ENCODE results near the gene CFAP43.

GRCh38 chr10:104253106-104253505, 20.9 kb upstream of the CFAP43 start:
- TF ChIP-seq RFX5 (IDR thresholded peaks at IDR 0.05; ENCODE audit: borderline replicate concordance, low read depth, low read length) (no peak), EZH2 (IDR thresholded peaks at IDR 0.05; ENCODE audit: low read depth, low read length, severe bottlenecking) (no peak), POLR2AphosphoS5 (IDR thresholded peaks at IDR 0.05; ENCODE audit: low read depth, low read length) (no peak), CHD2 (IDR thresholded peaks at IDR 0.05; ENCODE audit: low read length) (no peak), RBBP5 (IDR thresholded peaks at IDR 0.05; ENCODE audit: borderline replicate concordance, low read depth, low read length) (no peak), CTCF (IDR thresholded peaks at IDR 0.05; ENCODE audit: control extremely low read depth in 1 of 3, insufficient read depth in 1 of 3, low read depth in 1 of 3, low read length in 3 of 3) (no peak), GABPA (IDR thresholded peaks at IDR 0.05; ENCODE audit: borderline replicate concordance, insufficient read depth, low read length) (no peak), RXRA (IDR thresholded peaks at IDR 0.05; ENCODE audit: insufficient read depth, low read depth, low read length) (no peak), CBX5 (IDR thresholded peaks at IDR 0.05; ENCODE audit: low read depth, low read length) (no peak), EP300 (IDR thresholded peaks at IDR 0.05; ENCODE audit: borderline replicate concordance in 1 of 2, low read depth in 2 of 2, low read length in 2 of 2) (no peak), MAX (IDR thresholded peaks at IDR 0.05) (no peak), POLR2A (IDR thresholded peaks at IDR 0.05; ENCODE audit: control extremely low read depth in 1 of 2, low read depth in 2 of 2, low read length in 2 of 2) (no peak)

Data from H1 (cell line).